HepG2 (cell line): ENCODE data around the gene CUL9. TPM values are rescaled to one million over a fixed set of nuclear protein-coding genes. Genes with fewer than 3 reads are reported as not detected.

Source experiments
- ATAC-seq: fragments of 200-7000 bp; cut with Tn5 transposase; 3 replicates; pipeline ENCODE4 v1.9.1; 2020; ENCODE audit warnings: mild to moderate bottlenecking, moderate library complexity
- BruUV-seq: library from RNA; stranded (reverse); fragments of 400-500 nt; replicated peaks from 2 replicates; lab custom pipeline; 2021; lab: Mats Ljungman, UMichigan
- CTCF ChIA-PET: fragments of 300-600 bp; formaldehyde crosslinking; extraction: SDS; loops from one replicate; lab custom pipeline; 2021; ENCODE audit warnings: low total read pairs, inconsistent platforms, low intra/inter-chr PET ratio; lab: Yijun Ruan, JAX
- POLR2A ChIA-PET: fragments of 350-600 bp; sonication (Branson Sonifier 250); formaldehyde crosslinking; loops from one replicate; lab custom pipeline; 2020; ENCODE audit warnings: antibody characterized with exemption, inconsistent platforms; lab: Yijun Ruan, JAX
- DNase-seq: peaks from one replicate; pipeline ENCODE4 v3.0.0-alpha.2; 2015; ENCODE audit warnings: low spot score
- FAIRE-seq: peaks from 3 replicates; lab custom pipeline; 2011; peaks lifted over from hg19 to GRCh38; lab: Jason Lieb, UNC
- H2AFZ ChIP-seq: one replicate; pipeline ENCODE4 v1.6.1; 2011; ENCODE audit warnings: low read length, inconsistent platforms
- H3K27ac ChIP-seq: fragments of 300-600 bp; 3 replicates; pipeline ENCODE4 v1.8.0; 2011; ENCODE audit warnings: mixed run types, mild to moderate bottlenecking, mixed read lengths, low read length, inconsistent platforms; ENCODE audit not compliant: insufficient read depth; ENCODE audit errors: extremely low read length
- H3K27me3 ChIP-seq, 2 experiments: fragments of 200-600 bp in 1 of 2; 2 replicates in 1 of 2; 3 replicates in 1 of 2; pipeline versions ENCODE4 v1.6.0 to v1.8.0; 2011; ENCODE audit warnings: low read length in 2 of 2, mild to moderate bottlenecking in 2 of 2, moderate library complexity in 2 of 2, inconsistent platforms in 1 of 2; ENCODE audit not compliant: insufficient read depth in 2 of 2, control insufficient read depth in 1 of 2
- H3K36me3 ChIP-seq, 2 experiments: fragments of 200-600 bp in 1 of 2; replicated peaks in 1 of 2; 2 replicates in 1 of 2; 3 replicates in 1 of 2; pipeline versions ENCODE4 v1.5.1 to v1.8.0; 2011; ENCODE audit warnings: low read length in 2 of 2, inconsistent platforms in 1 of 2; ENCODE audit not compliant: insufficient read depth in 2 of 2, control insufficient read depth in 1 of 2
- H3K4me1 ChIP-seq: 2 replicates; pipeline ENCODE4 v1.5.1; 2012; ENCODE audit warnings: low read length, inconsistent platforms; ENCODE audit not compliant: insufficient read depth
- H3K4me2 ChIP-seq: 2 replicates; pipeline ENCODE4 v1.6.0; 2011; ENCODE audit warnings: low read depth, low read length, inconsistent platforms
- H3K4me3 ChIP-seq, 3 experiments: fragments of 200-600 bp in 1 of 3; sonication (generic), shearing (Covaris generic) in 1 of 3; replicated peaks in 1 of 3; 2 replicates each; pipeline ENCODE4 v1.5.1; 2011 to 2016; ENCODE audit warnings: low read length in 3 of 3, inconsistent platforms in 2 of 3, low read depth in 2 of 3, mild to moderate bottlenecking in 2 of 3, control low read depth in 1 of 3, mixed read lengths in 1 of 3; ENCODE audit not compliant: insufficient read depth in 1 of 3
- H3K79me2 ChIP-seq: one replicate; pipeline ENCODE4 v1.6.1; 2011; ENCODE audit warnings: low read length, inconsistent platforms; ENCODE audit not compliant: insufficient read depth
- H3K9ac ChIP-seq: 2 replicates; pipeline ENCODE4 v1.6.0; 2011; ENCODE audit warnings: mild to moderate bottlenecking, low read depth, low read length, inconsistent platforms; ENCODE audit not compliant: insufficient read depth
- H3K9me3 ChIP-seq: 2 replicates; pipeline ENCODE4 v1.5.1; 2012; ENCODE audit warnings: mild to moderate bottlenecking, low read length
- H4K20me1 ChIP-seq: 2 replicates; pipeline ENCODE4 v1.6.0; 2011; ENCODE audit warnings: inconsistent platforms, mild to moderate bottlenecking, low read length, moderate library complexity; ENCODE audit not compliant: insufficient read depth
- CC2D1A ChIP-seq: sonication (generic); formaldehyde crosslinking; IDR thresholded peaks from 2 replicates; pipeline ENCODE4 v1.8.1; 2023; ENCODE audit warnings: mild to moderate bottlenecking, missing genetic modification reagents
- GATA4 ChIP-seq: sonication (generic); IDR thresholded peaks from 2 replicates; pipeline ENCODE4 v1.6.1; 2016; ENCODE audit warnings: antibody characterized with exemption, low read depth, borderline replicate concordance
- HES4 ChIP-seq: sonication (generic); formaldehyde crosslinking; IDR thresholded peaks from 2 replicates; pipeline ENCODE4 v1.9.0; 2021; ENCODE audit warnings: mild to moderate bottlenecking, missing genetic modification reagents, borderline replicate concordance
- HOXA7 ChIP-seq: sonication (generic); formaldehyde crosslinking; IDR thresholded peaks from 2 replicates; pipeline ENCODE4 v1.8.1; 2022; ENCODE audit warnings: mild to moderate bottlenecking, missing genetic modification reagents, moderate library complexity
- MAFK ChIP-seq, 2 experiments: IDR thresholded peaks in 1 of 2; conservative IDR thresholded peaks in 1 of 2; 2 replicates each; pipeline ENCODE4 v1.6.1; 2011; ENCODE audit warnings: improper control_type of control experiment in 2 of 2, low read length in 2 of 2
- POLR2AphosphoS2 ChIP-seq: IDR thresholded peaks from 2 replicates; pipeline ENCODE4 v1.6.1; 2011; ENCODE audit warnings: low read depth, low read length, improper control_type of control experiment
- SAFB2 ChIP-seq: sonication (generic); formaldehyde crosslinking; IDR thresholded peaks from 2 replicates; pipeline ENCODE4 v1.5.1; 2020; ENCODE audit warnings: missing genetic modification reagents, low read depth, mild to moderate bottlenecking, borderline replicate concordance
- SNAPC2 ChIP-seq: sonication (generic); formaldehyde crosslinking; IDR thresholded peaks from 2 replicates; pipeline ENCODE4 v1.8.1; 2022; ENCODE audit warnings: mild to moderate bottlenecking, missing genetic modification reagents
- SP140L ChIP-seq: sonication (generic); formaldehyde crosslinking; IDR thresholded peaks from 2 replicates; pipeline ENCODE4 v1.4.0; 2020; ENCODE audit warnings: missing genetic modification reagents, borderline replicate concordance
- ZMYM3 ChIP-seq: sonication (generic); formaldehyde crosslinking; IDR thresholded peaks from 2 replicates; pipeline ENCODE4 v1.5.1; 2020; ENCODE audit warnings: mild to moderate bottlenecking, missing genetic modification reagents
- ZNF20 ChIP-seq: sonication (generic); formaldehyde crosslinking; IDR thresholded peaks from 2 replicates; pipeline ENCODE4 v1.4.0; 2020; ENCODE audit warnings: mild to moderate bottlenecking, moderate library complexity, missing genetic modification reagents
- ZNF543 ChIP-seq: sonication (generic); formaldehyde crosslinking; IDR thresholded peaks from 2 replicates; pipeline ENCODE4 v1.4.0; 2020; ENCODE audit warnings: mild to moderate bottlenecking, missing genetic modification reagents
- ZNF629 ChIP-seq: sonication (generic); formaldehyde crosslinking; conservative IDR thresholded peaks from 2 replicates; pipeline ENCODE4 v1.5.0; 2020; ENCODE audit warnings: missing genetic modification reagents
- ZNF737 ChIP-seq: sonication (generic); formaldehyde crosslinking; IDR thresholded peaks from 2 replicates; pipeline ENCODE4 v1.5.0; 2020; ENCODE audit warnings: missing genetic modification reagents, mild to moderate bottlenecking, borderline replicate concordance
- ZNF781 ChIP-seq: sonication (generic); formaldehyde crosslinking; IDR thresholded peaks from 2 replicates; pipeline ENCODE4 v1.5.1; 2020; ENCODE audit warnings: borderline replicate concordance, mild to moderate bottlenecking, missing genetic modification reagents; ENCODE audit errors: not compliant biosample characterization
- WGBS: methylation state at CpG from one replicate; pipeline ENCODE4 v1.1.6; 2017; ENCODE audit warnings: low lambda C conversion rate; 5-methylcytosine and 5-hydroxymethylcytosine counted together
- in situ Hi-C: cut with HindIII; loops from 2 replicates; pipeline ENCODE4 v1.10.0; 2017; ENCODE audit warnings: low pct_unique_long_range_greater_than_20kb; ENCODE audit not compliant: extremely low pct_ligation_motif_present
- intact Hi-C: fragments of 100-400 bp; cut with micrococcal nuclease; formaldehyde crosslinking; loops from one replicate; pipeline ENCODE4 v1.10.0; 2022; ENCODE audit not compliant: unreplicated experiment
- polyA plus RNA-seq, 8 experiments: library from polyadenylated mRNA; depleted of rRNA in 3 of 8; stranded (reverse) in 7 of 8; unstranded in 1 of 8; fragments of >200 nt; fragmentation: Illumina TruSeq in 4 of 8; extraction: Trizol in 4 of 8; gene quantifications; 2 replicates each; pipeline versions ENCODE4 v1.2.1 to v1.2.3, GENCODE V29; 2011 to 2016; ENCODE audit warnings: low read depth in 4 of 8, missing spikeins in 1 of 8, mixed read lengths in 1 of 8; ENCODE audit not compliant: insufficient read depth in 1 of 8
- total RNA-seq, 5 experiments: library from RNA; depleted of rRNA; stranded (reverse); fragments of >200 nt; fragmentation: Illumina TruSeq; extraction: Trizol; gene quantifications; 2 replicates each; pipeline ENCODE4 v1.2.3, GENCODE V29; 2016; ENCODE audit warnings: low read depth in 1 of 5
- TF ChIP-seq, protein P1 (sequence below): IDR thresholded peaks from 2 replicates; pipeline ENCODE4 v1.6.1; 2016; ENCODE audit warnings: missing compliant biosample characterization, missing genetic modification reagents, borderline replicate concordance
- TF ChIP-seq, protein P2 (sequence below): sonication (generic); formaldehyde crosslinking; IDR thresholded peaks from 2 replicates; pipeline ENCODE4 v1.4.0; 2020; ENCODE audit warnings: mild to moderate bottlenecking, missing genetic modification reagents, borderline replicate concordance

The CUL9 gene
- total and polyA plus RNA-seq, 2 of the 13 experiments (the other 11 are each of a cell fraction or from before 2014, with no cell fraction given), result 11.4 to 13.7 TPM

DNA sequence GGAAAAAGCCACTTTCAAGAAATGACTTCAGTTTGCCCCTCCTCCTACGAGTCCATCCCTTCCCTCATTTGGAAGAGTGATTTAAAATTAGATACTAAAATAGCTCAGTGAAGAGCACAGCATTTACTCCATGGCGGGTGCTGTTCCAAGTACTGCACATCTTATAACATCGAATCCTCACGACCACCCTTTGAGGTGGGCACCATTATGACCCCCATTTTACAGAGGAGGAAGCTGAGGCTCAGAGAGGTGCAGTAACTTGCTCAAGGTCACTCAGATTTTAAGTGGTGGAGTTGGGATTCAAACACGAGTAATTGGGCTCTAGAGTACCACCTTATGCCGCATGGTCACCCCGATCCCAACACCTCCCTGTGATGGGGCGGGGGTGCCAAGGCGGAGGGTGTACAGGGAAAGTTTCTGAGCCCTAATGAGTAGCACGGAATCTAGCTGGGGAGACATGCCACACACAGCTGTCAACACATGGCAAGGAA is 86.8 kb downstream of the CUL9 start:
- Histone ChIP-seq H3K27me3 (no peaks in the 10 kb centered on the region), H3K4me3 (no peak overlapping the region), H3K4me1 (peaks cover 96% of the 10 kb centered on the region), H3K4me2 (peak overlapping the region; percentile 58), H3K79me2 (no peaks in the 10 kb centered on the region), H4K20me1 (no peaks in the 10 kb centered on the region), H3K9ac (peak overlapping the region; percentile 69), H3K36me3 (no peaks in the 10 kb centered on the region), H2AFZ (no peak overlapping the region), H3K9me3 (no peaks in the 10 kb centered on the region), H3K27ac (peak overlapping the region; percentile 91)
- FAIRE-seq (no peak), DNase-seq (no peak), ATAC-seq (no peak)
- intact Hi-C loops, result loop anchor here (10.0 kb wide), 1 partner anchor 156 kb away; the partner anchor contains the start of gene ABCC10
- ChIA-PET POLR2A (interaction anchor here (1.1 to 20.0 kb wide), 17 partner anchors 11 to 340 kb away, joined by 3 to 314 read pairs (median 4); partner anchors contain the start of genes ABCC10, CNPY3, DNPH1 and POLR1C), CTCF (no interaction called here)
- no TSS peak for BruUV-seq
- in situ Hi-C loops, result no loop called here
- 92% methylated on average over 10 of the region's 10 CpGs for WGBS
- peak; percentile 90 for TF ChIP-seq ZNF629 (CRISPR knock-in tag)
- no peak for TF ChIP-seq POLR2AphosphoS2
- TF ChIP-seq SP140L (CRISPR knock-in tag), result no peak
- no peak for TF ChIP-seq HOXA7 (CRISPR knock-in tag)
- no peak; the same call in 1 of the 2 replicates for TF ChIP-seq ZNF543 (CRISPR knock-in tag)
- no peak for TF ChIP-seq SNAPC2 (CRISPR knock-in tag)
- no peak for TF ChIP-seq GATA4
- TF ChIP-seq MAFK (conservative IDR thresholded peaks at IDR 0.05 in 1 of 2, IDR thresholded peaks at IDR 0.05 in 1 of 2; ENCODE audit: low read length in 2 of 2), result no peak
- TF ChIP-seq SAFB2 (CRISPR knock-in tag), result no peak
- no peak for TF ChIP-seq ZNF781 (CRISPR knock-in tag)
- TF ChIP-seq, protein P1, sequence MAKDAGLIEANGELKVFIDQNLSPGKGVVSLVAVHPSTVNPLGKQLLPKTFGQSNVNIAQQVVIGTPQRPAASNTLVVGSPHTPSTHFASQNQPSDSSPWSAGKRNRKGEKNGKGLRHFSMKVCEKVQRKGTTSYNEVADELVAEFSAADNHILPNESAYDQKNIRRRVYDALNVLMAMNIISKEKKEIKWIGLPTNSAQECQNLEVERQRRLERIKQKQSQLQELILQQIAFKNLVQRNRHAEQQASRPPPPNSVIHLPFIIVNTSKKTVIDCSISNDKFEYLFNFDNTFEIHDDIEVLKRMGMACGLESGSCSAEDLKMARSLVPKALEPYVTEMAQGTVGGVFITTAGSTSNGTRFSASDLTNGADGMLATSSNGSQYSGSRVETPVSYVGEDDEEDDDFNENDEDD (CRISPR knock-in tag), result no peak
- 0 out of 2 replicates have a peak, but pooled peaks have one; percentile 6 for TF ChIP-seq ZNF20 (CRISPR knock-in tag)
- peak; percentile 93; the same call in 1 of the 2 replicates for TF ChIP-seq ZMYM3
- TF ChIP-seq HES4, result 0 out of 2 replicates have a peak, but pooled peaks have one; percentile 24
- TF ChIP-seq ZNF737 (CRISPR knock-in tag), result no peak
- TF ChIP-seq CC2D1A, result no peak
- TF ChIP-seq, protein P2, sequence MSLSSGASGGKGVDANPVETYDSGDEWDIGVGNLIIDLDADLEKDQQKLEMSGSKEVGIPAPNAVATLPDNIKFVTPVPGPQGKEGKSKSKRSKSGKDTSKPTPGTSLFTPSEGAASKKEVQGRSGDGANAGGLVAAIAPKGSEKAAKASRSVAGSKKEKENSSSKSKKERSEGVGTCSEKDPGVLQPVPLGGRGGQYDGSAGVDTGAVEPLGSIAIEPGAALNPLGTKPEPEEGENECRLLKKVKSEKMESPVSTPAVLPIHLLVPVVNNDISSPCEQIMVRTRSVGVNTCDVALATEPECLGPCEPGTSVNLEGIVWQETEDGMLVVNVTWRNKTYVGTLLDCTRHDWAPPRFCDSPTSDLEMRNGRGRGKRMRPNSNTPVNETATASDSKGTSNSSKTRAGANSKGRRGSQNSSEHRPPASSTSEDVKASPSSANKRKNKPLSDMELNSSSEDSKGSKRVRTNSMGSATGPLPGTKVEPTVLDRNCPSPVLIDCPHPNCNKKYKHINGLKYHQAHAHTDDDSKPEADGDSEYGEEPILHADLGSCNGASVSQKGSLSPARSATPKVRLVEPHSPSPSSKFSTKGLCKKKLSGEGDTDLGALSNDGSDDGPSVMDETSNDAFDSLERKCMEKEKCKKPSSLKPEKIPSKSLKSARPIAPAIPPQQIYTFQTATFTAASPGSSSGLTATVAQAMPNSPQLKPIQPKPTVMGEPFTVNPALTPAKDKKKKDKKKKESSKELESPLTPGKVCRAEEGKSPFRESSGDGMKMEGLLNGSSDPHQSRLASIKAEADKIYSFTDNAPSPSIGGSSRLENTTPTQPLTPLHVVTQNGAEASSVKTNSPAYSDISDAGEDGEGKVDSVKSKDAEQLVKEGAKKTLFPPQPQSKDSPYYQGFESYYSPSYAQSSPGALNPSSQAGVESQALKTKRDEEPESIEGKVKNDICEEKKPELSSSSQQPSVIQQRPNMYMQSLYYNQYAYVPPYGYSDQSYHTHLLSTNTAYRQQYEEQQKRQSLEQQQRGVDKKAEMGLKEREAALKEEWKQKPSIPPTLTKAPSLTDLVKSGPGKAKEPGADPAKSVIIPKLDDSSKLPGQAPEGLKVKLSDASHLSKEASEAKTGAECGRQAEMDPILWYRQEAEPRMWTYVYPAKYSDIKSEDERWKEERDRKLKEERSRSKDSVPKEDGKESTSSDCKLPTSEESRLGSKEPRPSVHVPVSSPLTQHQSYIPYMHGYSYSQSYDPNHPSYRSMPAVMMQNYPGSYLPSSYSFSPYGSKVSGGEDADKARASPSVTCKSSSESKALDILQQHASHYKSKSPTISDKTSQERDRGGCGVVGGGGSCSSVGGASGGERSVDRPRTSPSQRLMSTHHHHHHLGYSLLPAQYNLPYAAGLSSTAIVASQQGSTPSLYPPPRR, result 0 out of 2 replicates have a peak, but pooled peaks have one; percentile 16
